Neural progenitor cell (in vitro differentiated cells): Measurements from ENCODE around the gene MT1G. TPM values are rescaled to one million over a fixed set of nuclear protein-coding genes. Genes with fewer than 3 reads are reported as not detected.
A peak's percentile ranks its signal among the peaks of the same experiment; 100 is the strongest.

ENCODE experiments used
- DNase-seq: peaks from one replicate; pipeline ENCODE4 v3.0.0-alpha.2; 2016; ENCODE audit warnings: low spot score
- H2AFZ ChIP-seq: fragments of 200-600 bp; sonication (generic); replicated peaks from 2 replicates; pipeline ENCODE4 v1.6.1; 2016; ENCODE audit warnings: antibody characterized with exemption
- H3F3A ChIP-seq: fragments of 200-600 bp; sonication (generic); 2 replicates; pipeline ENCODE4 v1.6.1; 2016; ENCODE audit warnings: antibody characterized with exemption, low read depth
- H3K27ac ChIP-seq: fragments of 200-600 bp; sonication (generic); 2 replicates; pipeline ENCODE4 v1.5.1; 2016; ENCODE audit warnings: mild to moderate bottlenecking
- H3K27me3 ChIP-seq: fragments of 200-600 bp; sonication (generic); 2 replicates; pipeline ENCODE4 v1.6.1; 2016; ENCODE audit warnings: mild to moderate bottlenecking, moderate library complexity
- H3K36me3 ChIP-seq: fragments of 200-600 bp; sonication (generic); 2 replicates; pipeline ENCODE4 v1.5.1; 2016
- H3K4me1 ChIP-seq: fragments of 200-600 bp; sonication (generic); 2 replicates; pipeline ENCODE4 v1.6.1; 2016; ENCODE audit warnings: mixed run types
- H3K4me2 ChIP-seq: fragments of 200-600 bp; sonication (generic); 2 replicates; pipeline ENCODE4 v1.6.1; 2016
- H3K4me3 ChIP-seq: fragments of 200-600 bp; sonication (generic); 2 replicates; pipeline ENCODE4 v1.5.1; 2016
- H3K79me2 ChIP-seq: fragments of 200-600 bp; sonication (generic); 2 replicates; pipeline ENCODE4 v1.6.1; 2016; ENCODE audit warnings: low read depth
- H3K9ac ChIP-seq: fragments of 200-600 bp; sonication (generic); 2 replicates; pipeline ENCODE4 v1.6.1; 2016
- H3K9me3 ChIP-seq: fragments of 200-600 bp; sonication (generic); 2 replicates; pipeline ENCODE4 v1.5.1; 2016; ENCODE audit warnings: low read depth
- H4K20me1 ChIP-seq: fragments of 200-600 bp; sonication (generic); 2 replicates; pipeline ENCODE4 v1.6.1; 2016; ENCODE audit warnings: low read depth
- H3K27ac Mint-ChIP-seq: 3 replicates; pipeline ENCODE4 v1.8.0; 2021; ENCODE audit warnings: mixed read lengths
- H3K27me3 Mint-ChIP-seq: 2 replicates; pipeline ENCODE4 v1.8.0; 2022; ENCODE audit warnings: low read depth, mild to moderate bottlenecking, inconsistent platforms, moderate library complexity, mixed read lengths; ENCODE audit not compliant: insufficient read depth
- H3K36me3 Mint-ChIP-seq: 3 replicates; pipeline ENCODE4 v1.8.0; 2021; ENCODE audit warnings: mixed read lengths
- H3K4me1 Mint-ChIP-seq: 3 replicates; pipeline ENCODE4 v1.8.0; 2021; ENCODE audit warnings: mixed read lengths
- H3K4me3 Mint-ChIP-seq: 3 replicates; pipeline ENCODE4 v1.8.0; 2021; ENCODE audit warnings: mild to moderate bottlenecking, moderate library complexity, mixed read lengths
- H3K9me3 Mint-ChIP-seq: 3 replicates; pipeline ENCODE4 v1.8.0; 2020; ENCODE audit warnings: mixed read lengths
- EZH2 ChIP-seq: fragments of 200-600 bp; sonication (generic); IDR thresholded peaks from 2 replicates; pipeline ENCODE4 v1.6.1; 2017; ENCODE audit warnings: antibody characterized with exemption, mild to moderate bottlenecking, moderate library complexity
- EZH2phosphoT487 ChIP-seq: fragments of 200-600 bp; sonication (generic); IDR thresholded peaks from 2 replicates; pipeline ENCODE4 v1.6.1; 2017; ENCODE audit warnings: antibody characterized with exemption
- total RNA-seq: library from RNA; depleted of rRNA; stranded (reverse); fragments of >200 nt; gene quantifications from 2 replicates; pipeline ENCODE4 v1.2.3, GENCODE V29; 2015; ENCODE audit warnings: low replicate concordance
- TF ChIP-seq, protein P1 (sequence below): fragments of 200-600 bp; sonication (generic); IDR thresholded peaks from 2 replicates; pipeline ENCODE4 v1.5.1; 2017; ENCODE audit warnings: antibody characterized with exemption, mild to moderate bottlenecking

The MT1G gene
- total RNA-seq, 1 donor from 2014 or later = not detected

- peaks cover 12% of the 10 kb centered on the region for H3K4me1 Mint-ChIP-seq
- no peaks in the 10 kb centered on the region for H3K36me3 ChIP-seq
- H3K9me3 Mint-ChIP-seq = no peaks in the 10 kb centered on the region
- H3K27me3 Mint-ChIP-seq = peaks cover 93% of the 10 kb centered on the region
- H4K20me1 ChIP-seq = peaks cover 56% of the 10 kb centered on the region
- H3K27ac Mint-ChIP-seq = no peak overlapping the region
- no peak overlapping the region for H3K27ac ChIP-seq
- no peaks in the 10 kb centered on the region for H3K79me2 ChIP-seq
- H3K9ac ChIP-seq = no peak overlapping the region
- no peak overlapping the region for H2AFZ ChIP-seq
- H3K4me3 Mint-ChIP-seq = no peak overlapping the region
- H3K4me1 ChIP-seq = peaks cover 4% of the 10 kb centered on the region
- no peaks in the 10 kb centered on the region for H3K36me3 Mint-ChIP-seq
- peaks cover 100% of the 10 kb centered on the region for H3K27me3 ChIP-seq
- H3K4me3 ChIP-seq = no peak overlapping the region
- no peak overlapping the region for H3K4me2 ChIP-seq
- H3K9me3 ChIP-seq = no peaks in the 10 kb centered on the region
- DNase-seq = no peak
- TF ChIP-seq, protein P1, sequence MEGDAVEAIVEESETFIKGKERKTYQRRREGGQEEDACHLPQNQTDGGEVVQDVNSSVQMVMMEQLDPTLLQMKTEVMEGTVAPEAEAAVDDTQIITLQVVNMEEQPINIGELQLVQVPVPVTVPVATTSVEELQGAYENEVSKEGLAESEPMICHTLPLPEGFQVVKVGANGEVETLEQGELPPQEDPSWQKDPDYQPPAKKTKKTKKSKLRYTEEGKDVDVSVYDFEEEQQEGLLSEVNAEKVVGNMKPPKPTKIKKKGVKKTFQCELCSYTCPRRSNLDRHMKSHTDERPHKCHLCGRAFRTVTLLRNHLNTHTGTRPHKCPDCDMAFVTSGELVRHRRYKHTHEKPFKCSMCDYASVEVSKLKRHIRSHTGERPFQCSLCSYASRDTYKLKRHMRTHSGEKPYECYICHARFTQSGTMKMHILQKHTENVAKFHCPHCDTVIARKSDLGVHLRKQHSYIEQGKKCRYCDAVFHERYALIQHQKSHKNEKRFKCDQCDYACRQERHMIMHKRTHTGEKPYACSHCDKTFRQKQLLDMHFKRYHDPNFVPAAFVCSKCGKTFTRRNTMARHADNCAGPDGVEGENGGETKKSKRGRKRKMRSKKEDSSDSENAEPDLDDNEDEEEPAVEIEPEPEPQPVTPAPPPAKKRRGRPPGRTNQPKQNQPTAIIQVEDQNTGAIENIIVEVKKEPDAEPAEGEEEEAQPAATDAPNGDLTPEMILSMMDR = no peak
- no peak for TF ChIP-seq EZH2phosphoT487
- H3F3A ChIP-seq = no peaks in the 10 kb centered on the region
These were observed 27.8 kb downstream of the MT1G start for GRCh38 chr16:56640076-56640475.

GRCh38 chr16:56639045-56639444 is 28.8 kb downstream of the MT1G start:
- Mint-ChIP-seq H3K36me3 (no peaks in the 10 kb centered on the region), H3K4me1 (peaks cover 16% of the 10 kb centered on the region), H3K4me3 (no peak overlapping the region), H3K9me3 (peaks cover 3% of the 10 kb centered on the region), H3K27me3 (peaks cover 93% of the 10 kb centered on the region), H3K27ac (no peak overlapping the region)
- Histone ChIP-seq H3K4me3 (no peak overlapping the region), H3K4me2 (no peak overlapping the region), H3K27ac (no peak overlapping the region), H3K27me3 (peaks cover 100% of the 10 kb centered on the region), H3F3A (no peaks in the 10 kb centered on the region), H2AFZ (no peak overlapping the region), H3K9ac (no peak overlapping the region), H3K79me2 (no peaks in the 10 kb centered on the region), H3K9me3 (no peaks in the 10 kb centered on the region), H3K36me3 (no peaks in the 10 kb centered on the region), H3K4me1 (peaks cover 7% of the 10 kb centered on the region), H4K20me1 (peaks cover 60% of the 10 kb centered on the region)
- TF ChIP-seq EZH2 (no peak), EZH2phosphoT487 (no peak)
- TF ChIP-seq, protein P1 = no peak
- DNase-seq = no peak

- Histone ChIP-seq H3K27me3 (peaks cover 100% of the 10 kb centered on the region), H2AFZ (no peak within 1 kb of the TSS), H3F3A (no peaks in the 10 kb centered on the region), H3K9ac (no peak within 1 kb of the TSS), H3K27ac (no peak within 1 kb of the TSS), H3K9me3 (no peaks in the 10 kb centered on the region), H3K36me3 (no peaks in the 10 kb centered on the region), H3K79me2 (no peaks in the 10 kb centered on the region), H4K20me1 (peaks cover 58% of the 10 kb centered on the region), H3K4me2 (peak within 1 kb of the TSS; percentile 85), H3K4me1 (peaks cover 7% of the 10 kb centered on the region), H3K4me3 (peak within 1 kb of the TSS; percentile 46)
- Mint-ChIP-seq H3K36me3 (no peaks in the 10 kb centered on the region), H3K9me3 (peaks cover 3% of the 10 kb centered on the region), H3K27me3 (peaks cover 94% of the 10 kb centered on the region), H3K4me3 (peak within 1 kb of the TSS; percentile 71), H3K27ac (no peak within 1 kb of the TSS), H3K4me1 (peaks cover 12% of the 10 kb centered on the region)
- DNase-seq = peak; percentile 80
- TF ChIP-seq, protein P1 = no peak
- TF ChIP-seq EZH2phosphoT487 (peak; percentile 98), EZH2 (peak; percentile 97)
These were observed 29.8 kb downstream of the MT1G start, which contains the start of gene MT1A for GRCh38 chr16:56637814-56638750. Gene MT1A (plus strand): TSS chr16:56638666. CDS start chr16:56638739, 73 bp downstream.
